DND-41 (cell line): ENCODE data around the gene SV2B.

Experiments used
- ATAC-seq: fragments of 200-7000 bp; cut with Tn5 transposase; 3 replicates; pipeline ENCODE4 v1.9.1; 2021; ENCODE audit warnings: low read depth; ENCODE audit not compliant: insufficient read depth
- DNase-seq: peaks from one replicate; pipeline ENCODE4 v3.0.0-alpha.2; 2020
- H2AFZ ChIP-seq: 2 replicates; pipeline ENCODE4 v1.6.0; 2012; ENCODE audit warnings: low read depth, low read length
- H3K27ac ChIP-seq: 2 replicates; pipeline ENCODE4 v1.5.1; 2012; ENCODE audit warnings: low read length, inconsistent platforms
- H3K27me3 ChIP-seq: fragments of 200-600 bp; sonication (generic); 2 replicates; pipeline ENCODE4 v1.6.0; 2012; ENCODE audit warnings: low read length, mild to moderate bottlenecking, inconsistent platforms; ENCODE audit not compliant: insufficient read depth, poor library complexity
- H3K36me3 ChIP-seq: 2 replicates; pipeline ENCODE4 v1.5.1; 2012; ENCODE audit warnings: low read length, inconsistent platforms; ENCODE audit not compliant: insufficient read depth
- H3K4me1 ChIP-seq: 2 replicates; pipeline ENCODE4 v1.5.1; 2012; ENCODE audit warnings: mild to moderate bottlenecking, low read length; ENCODE audit not compliant: insufficient read depth
- H3K4me2 ChIP-seq: 2 replicates; pipeline ENCODE4 v1.6.0; 2012; ENCODE audit warnings: mild to moderate bottlenecking, moderate library complexity, low read length, inconsistent platforms; ENCODE audit not compliant: insufficient read depth
- H3K4me3 ChIP-seq, 2 experiments: fragments of 200-600 bp in 1 of 2; shearing (Covaris generic) in 1 of 2; 2 replicates each; pipeline ENCODE4 v1.5.1; 2012 to 2016; ENCODE audit warnings: inconsistent platforms in 2 of 2, low read length in 2 of 2, mild to moderate bottlenecking in 2 of 2, low read depth in 1 of 2, moderate library complexity in 1 of 2
- H3K79me2 ChIP-seq: 2 replicates; pipeline ENCODE4 v1.6.0; 2012; ENCODE audit warnings: low read length, inconsistent platforms; ENCODE audit not compliant: insufficient read depth
- H3K9ac ChIP-seq: 2 replicates; pipeline ENCODE4 v1.6.0; 2012; ENCODE audit warnings: low read depth, mild to moderate bottlenecking, inconsistent platforms, low read length, moderate library complexity
- H3K9me3 ChIP-seq: 2 replicates; pipeline ENCODE4 v1.5.1; 2012; ENCODE audit warnings: low read length, moderate library complexity, mild to moderate bottlenecking, inconsistent platforms; ENCODE audit not compliant: insufficient read depth, severe bottlenecking
- H4K20me1 ChIP-seq: 2 replicates; pipeline ENCODE4 v1.6.0; 2012; ENCODE audit warnings: low read length; ENCODE audit not compliant: insufficient read depth
- CTCF ChIP-seq: IDR thresholded peaks from 2 replicates; pipeline ENCODE4 v1.5.1; 2012; ENCODE audit warnings: borderline replicate concordance, low read length, moderate library complexity, mild to moderate bottlenecking; ENCODE audit not compliant: poor library complexity, severe bottlenecking; ENCODE audit errors: extremely low read depth
- EZH2 ChIP-seq: IDR thresholded peaks from 3 replicates; pipeline ENCODE4 v1.6.1; 2012; ENCODE audit warnings: borderline replicate concordance, low read depth, mild to moderate bottlenecking, moderate library complexity, low read length, inconsistent platforms; ENCODE audit not compliant: severe bottlenecking

The SV2B gene

GRCh38 chr15:91209726-91210125 lies 109.7 kb downstream of the SV2B start:
- Histone ChIP-seq H3K36me3 (no peaks in the 10 kb centered on the region), H2AFZ (no peak overlapping the region), H3K9ac (no peak overlapping the region), H3K4me1 (no peaks in the 10 kb centered on the region), H3K27ac (no peak overlapping the region), H3K4me3 (no peak overlapping the region), H3K79me2 (no peaks in the 10 kb centered on the region), H3K9me3 (no peaks in the 10 kb centered on the region), H3K27me3 (peaks cover 9% of the 10 kb centered on the region), H4K20me1 (no peaks in the 10 kb centered on the region), H3K4me2 (no peak overlapping the region)
- ATAC-seq (no peak), DNase-seq (no peak)
- TF ChIP-seq CTCF (no peak), EZH2 (no peak)

- no peaks in the 10 kb centered on the region for H3K4me1 ChIP-seq
- H3K9ac ChIP-seq, result no peak overlapping the region
- no peaks in the 10 kb centered on the region for H4K20me1 ChIP-seq
- DNase-seq, result no peak
- TF ChIP-seq EZH2 (no peak), CTCF (no peak)
- H3K9me3 ChIP-seq, result no peaks in the 10 kb centered on the region
- no peak overlapping the region for H3K4me2 ChIP-seq
- H3K36me3 ChIP-seq, result no peaks in the 10 kb centered on the region
- no peak overlapping the region for H3K27ac ChIP-seq
- no peak for ATAC-seq
- H3K4me3 ChIP-seq, result no peak overlapping the region
- H2AFZ ChIP-seq, result no peak overlapping the region
- H3K79me2 ChIP-seq, result no peaks in the 10 kb centered on the region
- peaks cover 10% of the 10 kb centered on the region for H3K27me3 ChIP-seq
Measured at GRCh38 chr15:91214675-91215590, 114.9 kb downstream of the SV2B start.

- Histone ChIP-seq H3K4me3 (no peak overlapping the region), H3K4me1 (no peaks in the 10 kb centered on the region), H3K27me3 (peaks cover 10% of the 10 kb centered on the region), H3K36me3 (no peaks in the 10 kb centered on the region), H3K4me2 (no peak overlapping the region), H3K9me3 (no peaks in the 10 kb centered on the region), H2AFZ (no peak overlapping the region), H3K9ac (no peak overlapping the region), H3K27ac (no peak overlapping the region), H4K20me1 (no peaks in the 10 kb centered on the region), H3K79me2 (no peaks in the 10 kb centered on the region)
- TF ChIP-seq CTCF (no peak), EZH2 (no peak)
- ATAC-seq (no peak), DNase-seq (no peak)
Measured at GRCh38 chr15:91216000-91216399, 115.9 kb downstream of the SV2B start.
